HG03064 (cell line): ENCODE measurements around the gene CHSY1.

Experiments
- ATAC-seq: cut with Tn5 transposase; IDR thresholded peaks from one replicate; pipeline ENCODE4 v1.9.1; 2021; ENCODE audit warnings: low read depth; ENCODE audit not compliant: unreplicated experiment

The CHSY1 gene

DNA sequence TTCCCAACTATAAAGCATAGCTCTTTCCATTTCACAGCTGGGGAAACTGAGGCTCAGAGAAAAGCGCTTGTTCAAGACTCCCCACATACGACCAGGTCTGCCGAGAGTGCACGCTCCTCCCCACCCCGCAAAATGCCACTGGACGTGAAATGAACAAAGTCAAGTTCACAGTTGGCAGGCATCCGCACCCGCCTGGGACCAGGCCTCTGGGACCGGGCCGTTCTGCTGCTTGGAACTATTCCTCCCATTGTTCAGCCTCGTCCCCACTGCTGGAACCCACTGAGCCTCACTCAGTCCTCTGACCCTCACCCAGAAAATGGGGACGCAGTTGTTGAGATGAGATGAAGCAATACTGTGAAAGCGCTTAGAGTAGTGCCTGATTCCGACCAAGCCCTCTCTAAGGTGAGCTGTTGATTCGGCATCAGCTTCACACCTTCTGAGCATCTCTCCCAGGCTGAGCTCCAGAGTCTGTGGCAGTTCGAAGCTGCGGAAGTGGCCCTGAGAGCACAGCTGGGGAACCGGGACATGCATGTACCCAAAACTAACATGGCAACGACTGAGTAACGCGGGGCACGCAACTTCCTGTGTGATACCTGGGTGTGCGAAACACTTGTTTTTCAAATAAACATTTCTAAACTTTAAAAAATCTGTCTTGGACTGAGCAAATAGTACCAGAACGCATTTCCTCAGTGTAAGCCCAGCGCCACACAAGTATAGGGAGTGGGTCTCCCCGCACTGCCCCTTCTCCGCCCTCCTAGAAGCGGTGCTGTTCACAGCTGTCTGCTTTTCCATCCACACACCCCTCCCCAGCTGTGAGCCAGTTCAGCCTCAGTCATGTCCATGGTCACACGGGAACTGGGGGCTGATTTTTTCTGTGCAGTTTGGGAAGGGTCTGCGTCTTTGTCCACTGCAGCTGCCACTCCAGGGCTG, 93.4 kb downstream of the CHSY1 start:
- ATAC-seq = no peak

GRCh38 chr15:101157721-101158120, 94.1 kb downstream of the CHSY1 start:
- ATAC-seq = no peak

DNA sequence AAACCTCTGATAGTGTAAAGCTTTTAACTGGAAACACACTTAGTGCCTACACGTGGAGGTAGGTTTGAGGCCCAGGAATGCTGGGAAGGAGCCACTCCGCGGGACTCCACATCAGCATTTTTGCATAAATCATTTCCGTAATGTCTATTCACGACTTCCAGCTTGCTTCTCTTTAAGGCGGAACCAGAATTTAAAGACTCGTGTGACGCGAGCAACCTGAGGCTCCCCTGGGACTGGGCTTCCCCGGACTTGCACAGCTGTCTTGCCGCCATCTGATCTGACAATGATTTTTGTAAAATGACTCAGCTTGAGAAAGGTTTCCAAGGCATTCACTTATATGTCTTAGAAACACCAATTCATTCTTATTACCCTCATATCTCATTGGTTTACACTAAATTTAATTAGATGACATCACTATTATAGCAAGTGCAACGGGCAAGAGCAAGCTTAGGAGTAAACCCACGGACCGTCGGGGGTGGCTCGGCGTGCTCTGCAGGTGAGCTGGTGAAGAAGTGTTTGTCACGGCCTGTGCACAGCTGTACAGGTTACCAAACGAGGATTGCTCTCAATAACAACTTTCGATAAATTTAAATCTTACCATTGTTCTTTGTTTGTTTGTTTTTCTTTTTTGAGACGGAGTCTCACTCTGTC, 95.2 kb downstream of the CHSY1 start:
- ATAC-seq = peak; percentile 88

DNA sequence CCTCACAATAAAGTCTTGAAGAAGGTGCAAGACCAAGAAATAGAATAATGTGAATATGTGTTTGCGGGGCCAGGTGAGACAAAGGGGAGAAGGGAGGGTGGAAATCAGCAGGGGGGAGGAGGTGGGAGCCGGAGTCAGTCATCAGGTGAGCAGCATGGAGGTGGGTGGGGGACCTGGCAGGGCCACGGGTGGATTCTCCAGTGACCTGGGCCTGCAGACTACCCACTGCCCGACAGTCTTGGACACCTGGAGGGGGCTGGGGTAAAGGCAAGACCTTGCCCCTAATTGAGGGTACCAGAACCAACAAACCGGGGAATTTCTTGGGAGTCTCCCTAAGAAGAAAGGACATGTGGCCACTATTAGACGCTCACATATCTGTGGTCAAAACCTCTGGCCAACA, 95.8 kb downstream of the CHSY1 start:
- no peak for ATAC-seq

- no peak for ATAC-seq
These were observed 97.8 kb downstream of the CHSY1 start for GRCh38 chr15:101153801-101154656.

GRCh38 chr15:101152914-101153313, 98.9 kb downstream of the CHSY1 start:
- no peak for ATAC-seq

- ATAC-seq = no peak
These were observed 100.6 kb downstream of the CHSY1 start for GRCh38 chr15:101151288-101151687.

GRCh38 chr15:101150723-101151040, 101.2 kb downstream of the CHSY1 start:
- ATAC-seq = no peak

DNA sequence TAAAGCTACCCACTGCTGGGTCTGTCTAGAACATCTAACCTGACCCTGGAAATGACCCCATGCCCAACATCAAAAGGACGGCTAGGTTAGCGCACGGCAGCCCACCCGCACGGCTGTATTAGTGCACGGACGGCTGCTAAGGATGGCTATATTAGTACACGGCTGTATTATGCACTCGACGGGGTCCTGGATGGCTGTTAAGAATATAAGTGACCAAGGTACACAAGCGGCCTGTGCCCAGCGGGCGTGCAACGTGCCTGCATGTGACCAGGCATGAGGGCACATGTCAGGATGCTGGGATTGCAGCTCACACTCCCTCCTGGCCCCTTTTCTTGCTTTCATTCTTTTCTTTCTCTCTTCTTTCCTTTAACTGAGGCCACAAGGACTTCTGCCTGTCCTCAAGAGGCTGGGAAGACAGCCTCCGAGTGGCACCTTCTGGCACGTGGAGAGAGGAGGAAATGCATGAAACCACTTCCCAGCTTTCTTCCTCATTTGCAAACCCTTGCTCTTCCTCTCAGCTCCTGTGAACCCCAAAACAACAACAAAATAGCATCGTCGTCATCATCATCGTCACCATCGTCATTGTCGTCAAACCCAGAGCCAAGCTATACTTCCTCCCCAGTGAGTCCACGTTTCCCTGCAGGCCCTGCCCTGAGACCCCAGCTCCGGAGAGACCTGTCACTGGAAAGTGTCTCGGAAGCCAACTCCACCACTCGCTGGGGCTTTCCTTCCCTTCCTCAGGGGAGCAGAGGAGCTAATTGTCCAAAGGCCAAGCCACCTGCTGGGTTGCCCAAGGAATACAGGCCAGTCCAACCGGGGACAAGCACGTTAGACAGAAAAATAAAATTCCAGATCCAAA, 101.8 kb downstream of the CHSY1 start:
- ATAC-seq = no peak

GRCh38 chr15:101148881-101149664, 102.8 kb downstream of the CHSY1 start:
- ATAC-seq = no peak

DNA sequence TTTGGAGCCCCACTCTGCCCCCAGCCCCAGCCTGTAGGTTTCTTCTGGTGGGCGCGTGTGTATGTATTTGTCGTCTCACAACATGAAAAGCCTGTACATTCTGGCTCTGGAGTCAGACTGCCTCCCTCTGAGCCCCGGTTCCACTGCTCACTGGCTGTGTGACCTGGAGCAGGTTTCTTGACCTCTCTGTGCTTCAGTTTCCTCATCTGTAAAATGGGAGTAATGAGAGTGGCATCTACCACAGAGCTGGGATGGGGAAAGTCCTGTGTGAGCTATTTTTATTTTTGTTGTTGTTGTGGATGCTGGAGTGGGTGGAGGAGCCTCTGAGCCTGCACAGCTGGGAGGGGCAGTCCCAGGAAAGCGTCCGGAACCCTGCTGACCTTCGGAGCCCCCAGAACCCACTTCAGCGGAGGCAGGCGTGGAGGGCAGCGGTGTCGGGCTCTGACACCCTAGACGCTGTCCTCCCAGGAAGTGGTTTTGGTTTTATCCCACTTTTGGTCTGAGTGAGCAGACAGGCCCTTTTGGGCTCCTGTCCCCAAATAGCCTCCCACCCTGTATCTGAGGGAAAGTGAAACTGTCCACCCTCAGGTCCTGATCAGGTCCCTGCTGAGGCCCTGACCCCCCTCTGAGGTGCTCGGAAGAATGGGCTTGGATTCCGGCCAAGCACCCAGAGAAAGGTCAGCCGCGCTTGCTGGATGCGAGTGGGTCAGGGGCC, 103.5 kb downstream of the CHSY1 start:
- no peak for ATAC-seq

DNA sequence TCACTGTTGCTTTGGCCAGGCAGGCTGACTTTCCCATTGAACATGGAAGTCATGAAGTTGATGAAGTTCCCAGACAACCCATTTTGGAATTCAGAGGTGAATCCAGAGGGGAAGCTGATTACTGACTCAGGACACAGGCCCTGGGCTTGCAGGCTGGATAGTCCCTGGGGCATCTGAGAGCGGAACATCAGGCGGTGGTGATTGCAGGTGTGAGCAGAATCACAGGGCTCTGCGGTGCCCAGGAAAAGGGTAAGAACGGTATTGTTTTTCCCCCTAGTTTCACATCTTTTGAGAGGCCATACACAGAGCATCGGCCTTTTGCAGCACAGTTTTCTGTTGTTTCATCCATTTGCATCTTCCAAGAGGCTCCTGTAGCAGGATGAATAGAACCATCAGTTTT, 104.7 kb downstream of the CHSY1 start:
- no peak for ATAC-seq

DNA sequence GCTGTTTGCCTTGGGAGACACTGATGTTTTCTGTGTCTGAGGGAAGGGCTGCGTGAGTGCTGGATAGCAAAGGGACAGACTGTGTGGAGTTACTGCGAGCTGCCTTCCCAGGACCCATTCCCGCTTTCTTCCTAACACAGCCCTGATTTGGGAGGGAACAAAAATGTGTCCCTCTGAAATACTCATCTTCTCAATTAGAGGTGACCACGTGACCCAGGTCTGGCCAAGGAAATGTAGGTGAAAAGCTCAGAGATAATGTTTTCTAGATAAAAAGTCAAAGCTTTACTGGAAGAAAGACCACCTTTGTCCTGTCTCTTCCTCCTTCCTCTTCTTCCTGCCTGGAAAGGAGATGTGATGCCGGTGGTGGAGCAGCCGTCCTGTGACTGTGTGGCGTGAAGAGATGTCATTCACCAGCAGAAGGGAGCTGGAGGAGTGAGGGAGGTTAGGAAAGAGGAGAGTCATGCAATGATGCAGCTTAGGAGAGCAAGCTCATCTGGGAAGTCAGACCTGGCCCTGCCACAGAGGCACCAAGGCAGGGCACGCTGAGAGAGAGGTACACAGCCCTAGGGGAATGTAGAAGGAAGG, 105.6 kb downstream of the CHSY1 start:
- ATAC-seq = no peak

DNA sequence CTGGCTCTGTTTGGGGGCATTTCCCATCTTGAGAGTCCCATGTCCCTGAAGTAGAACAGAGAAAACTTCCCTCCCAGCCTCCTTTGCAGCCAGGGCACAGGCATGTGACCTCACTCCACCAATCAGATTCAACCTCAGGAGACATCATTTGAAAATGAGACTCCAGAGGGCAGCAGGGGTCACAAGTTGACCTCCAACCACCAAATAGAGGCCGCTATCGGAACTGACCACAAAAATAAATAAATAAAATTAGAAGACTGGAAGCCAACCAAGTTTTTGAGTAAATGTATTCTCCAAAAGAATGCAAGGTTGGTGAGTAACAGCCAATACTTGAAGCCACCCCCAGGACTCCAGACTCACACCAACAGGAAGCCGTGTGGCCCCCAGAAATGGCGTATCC, 106.5 kb downstream of the CHSY1 start:
- ATAC-seq = no peak

GRCh38 chr15:101143321-101143720, 108.5 kb downstream of the CHSY1 start:
- no peak for ATAC-seq

- ATAC-seq = no peak
These were observed 109.1 kb downstream of the CHSY1 start for GRCh38 chr15:101142711-101143110.

DNA sequence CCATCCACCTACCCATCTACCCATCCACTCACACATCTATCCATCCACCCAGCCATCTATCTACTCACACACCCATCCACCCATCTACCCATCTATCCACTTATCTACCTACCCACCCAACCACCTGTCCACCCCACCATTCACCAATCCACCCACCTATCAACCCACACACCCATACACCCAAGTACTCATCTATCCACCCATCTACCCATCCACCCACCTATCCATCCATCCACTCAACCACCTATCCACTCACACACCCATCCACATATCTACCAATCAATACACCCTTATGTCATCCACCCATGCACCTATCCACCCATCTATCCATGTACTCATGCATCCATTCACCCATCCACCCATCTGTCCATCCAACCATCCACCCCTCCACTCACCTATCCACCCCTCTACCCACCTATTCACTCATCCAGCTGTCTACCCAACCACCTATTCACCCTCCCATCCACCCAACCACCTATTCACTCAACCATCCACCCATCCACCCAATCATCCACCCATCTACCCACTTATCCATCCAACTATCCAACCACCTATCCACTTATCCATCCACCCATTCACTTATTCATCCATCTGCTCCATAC, 109.8 kb downstream of the CHSY1 start:
- ATAC-seq = no peak

DNA sequence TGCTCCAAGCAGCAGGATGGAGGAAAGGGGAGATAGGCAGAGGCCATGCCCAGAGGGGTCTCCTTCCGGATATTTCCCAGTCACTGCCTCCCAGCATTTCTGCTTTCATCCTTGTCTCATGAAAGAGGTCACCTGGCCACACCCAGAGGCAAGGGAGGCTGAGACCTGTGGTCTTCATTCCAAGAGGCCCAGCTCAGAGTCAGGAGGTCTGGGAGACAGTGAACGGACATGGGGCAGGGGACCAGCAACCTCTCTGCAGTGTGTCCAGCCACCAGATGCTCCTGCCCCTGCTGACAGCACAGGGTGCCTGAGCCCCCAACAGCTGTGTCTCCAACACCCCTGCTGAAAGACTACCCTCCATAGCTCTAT, 111.2 kb downstream of the CHSY1 start:
- no peak for ATAC-seq
